NCI-H2081 (cell line): ENCODE results near the gene NDUFAF2.
"Not testable (repeated sequence)": the region's sequence is repeated elsewhere in the genome, so short reads cannot be mapped to it uniquely, and the experiment has no call there.

ENCODE experiments used
- DNase-seq, 2 experiments: peaks; one replicate each; lab custom pipeline; 2025; lab: John Stamatoyannopoulos, UW

NDUFAF2 gene

GRCh38 chr5:60944904-60945812 lies at the start of gene NDUFAF2, which contains the start of gene ERCC8:
TSS of gene NDUFAF2 (plus strand) at chr5:60945205. CDS start at chr5:60945256, 51 bp downstream.
TSS of gene ERCC8 (minus strand) at chr5:60945070. CDS start at chr5:60945008, 62 bp downstream.
- peak; percentile 84 to 90 for DNase-seq

- DNase-seq, result no peak
Measured at GRCh38 chr5:60896991-60897390, 48.0 kb upstream of the NDUFAF2 start.

GRCh38 chr5:60903356-60903755 lies 41.6 kb upstream of the NDUFAF2 start:
- DNase-seq, result no peak

- DNase-seq, result no peak
Measured at GRCh38 chr5:60916646-60917045, 28.4 kb upstream of the NDUFAF2 start.

GRCh38 chr5:60918466-60918865 lies 26.5 kb upstream of the NDUFAF2 start:
- DNase-seq, result no peak

- no peak for DNase-seq
Measured at GRCh38 chr5:60927450-60927849, 17.6 kb upstream of the NDUFAF2 start.

GRCh38 chr5:60929024-60929423 lies 16.0 kb upstream of the NDUFAF2 start:
- no peak for DNase-seq

GRCh38 chr5:60943624-60944023 lies 1.4 kb upstream of the NDUFAF2 start:
- DNase-seq, result no peak

GRCh38 chr5:60945813-60946187 lies 795 bp downstream of the NDUFAF2 start:
- DNase-seq, result peak in 1 of 2 experiments; percentile 48

GRCh38 chr5:60948738-60949137 lies 3.7 kb downstream of the NDUFAF2 start:
- no peak for DNase-seq

GRCh38 chr5:60955239-60955638 lies 10.2 kb downstream of the NDUFAF2 start:
- no peak for DNase-seq

GRCh38 chr5:60958088-60958487 lies 13.1 kb downstream of the NDUFAF2 start:
- DNase-seq, result no peak

GRCh38 chr5:60958712-60959111 lies 13.7 kb downstream of the NDUFAF2 start:
- no peak for DNase-seq

- DNase-seq, result no peak
Measured at GRCh38 chr5:60959156-60959555, 14.2 kb downstream of the NDUFAF2 start.

GRCh38 chr5:60960591-60960990 lies 15.6 kb downstream of the NDUFAF2 start:
- DNase-seq, result no peak

GRCh38 chr5:60961685-60962084 lies 16.7 kb downstream of the NDUFAF2 start:
- no peak for DNase-seq

GRCh38 chr5:60972231-60972630 lies 27.2 kb downstream of the NDUFAF2 start:
- DNase-seq, result no peak

- no peak for DNase-seq
Measured at GRCh38 chr5:60977956-60978737, 33.1 kb downstream of the NDUFAF2 start.

GRCh38 chr5:60978968-60979367 lies 34.0 kb downstream of the NDUFAF2 start:
- no peak for DNase-seq

GRCh38 chr5:60980511-60980910 lies 35.5 kb downstream of the NDUFAF2 start:
- DNase-seq, result no peak

GRCh38 chr5:60982127-60982526 lies 37.1 kb downstream of the NDUFAF2 start:
- DNase-seq, result not testable (repeated sequence)

GRCh38 chr5:60989790-60990189 lies 44.8 kb downstream of the NDUFAF2 start:
- no peak for DNase-seq

- no peak for DNase-seq
Measured at GRCh38 chr5:60992871-60993270, 47.9 kb downstream of the NDUFAF2 start.
